HG03196 (cell line): ENCODE results near the gene TLE3.

ENCODE experiments used
- ATAC-seq: cut with Tn5 transposase; IDR thresholded peaks from one replicate; pipeline ENCODE4 v1.9.1; 2021; ENCODE audit not compliant: unreplicated experiment

TLE3 gene

DNA sequence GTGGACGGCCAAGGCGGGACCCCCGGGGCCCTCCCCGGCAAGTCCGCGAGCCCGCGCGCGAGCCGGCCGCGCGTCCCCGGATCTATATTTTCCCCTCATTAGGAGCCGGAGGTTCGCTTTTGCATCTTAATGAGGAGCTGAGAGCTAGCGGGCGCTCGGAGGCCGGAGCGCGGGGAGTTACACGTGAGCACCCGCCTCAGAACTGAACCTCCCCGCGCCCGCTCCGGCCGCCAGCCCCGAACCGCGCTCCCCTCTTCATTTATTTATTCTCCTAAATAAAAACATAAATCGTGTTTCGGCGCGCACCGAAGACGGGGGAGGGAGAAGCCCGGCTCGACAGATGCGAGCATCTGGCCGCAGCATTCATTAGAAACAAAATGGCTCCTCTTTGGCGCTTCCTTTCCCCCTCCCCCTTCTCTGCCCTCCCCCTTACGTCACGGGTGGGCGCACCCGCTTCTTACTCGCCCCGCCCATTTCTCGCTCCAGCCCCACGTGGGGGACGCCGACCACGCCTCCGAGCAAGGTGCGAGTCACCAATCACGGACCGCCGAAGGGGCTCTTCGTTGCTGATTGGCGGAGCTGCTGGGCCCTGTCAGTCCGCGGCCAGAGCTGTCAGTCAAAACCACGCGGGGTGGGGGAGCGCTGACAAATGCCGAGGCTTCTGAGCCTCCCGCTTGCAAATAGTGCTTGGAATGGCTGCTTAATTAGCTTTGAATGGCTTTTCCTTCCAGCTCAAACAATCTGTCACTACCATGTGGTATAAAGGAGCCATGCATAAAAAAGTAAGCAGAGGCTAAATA, 1.6 kb upstream of the TLE3 start:
- ATAC-seq = peak; percentile 51

- ATAC-seq = no peak
Measured at GRCh38 chr15:70098461-70099166, 897 bp upstream of the TLE3 start.

GRCh38 chr15:70098153-70098460, 390 bp upstream of the TLE3 start:
- ATAC-seq = no peak

DNA sequence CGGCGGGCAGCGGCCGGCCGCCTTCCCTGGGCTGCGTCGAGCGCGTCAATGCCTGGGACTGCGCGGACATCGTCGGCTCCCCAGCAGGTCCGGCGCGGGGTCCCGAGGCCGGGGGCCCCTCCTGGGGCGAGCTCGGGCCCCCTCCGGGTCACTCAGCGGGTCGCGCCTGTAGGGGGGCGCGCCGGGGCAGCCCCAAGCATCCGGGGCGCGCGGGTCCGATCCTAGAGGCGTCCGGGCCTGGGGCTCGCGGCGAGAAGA, 725 bp downstream of the TLE3 start:
- no peak for ATAC-seq

- ATAC-seq = no peak
Measured at GRCh38 chr15:70096215-70097062, 1.3 kb downstream of the TLE3 start.

GRCh38 chr15:70095408-70096214, 2.1 kb downstream of the TLE3 start:
- no peak for ATAC-seq

- no peak for ATAC-seq
Measured at GRCh38 chr15:70094690-70095311, 2.9 kb downstream of the TLE3 start.

GRCh38 chr15:70093481-70094319, 4.0 kb downstream of the TLE3 start:
- no peak for ATAC-seq

DNA sequence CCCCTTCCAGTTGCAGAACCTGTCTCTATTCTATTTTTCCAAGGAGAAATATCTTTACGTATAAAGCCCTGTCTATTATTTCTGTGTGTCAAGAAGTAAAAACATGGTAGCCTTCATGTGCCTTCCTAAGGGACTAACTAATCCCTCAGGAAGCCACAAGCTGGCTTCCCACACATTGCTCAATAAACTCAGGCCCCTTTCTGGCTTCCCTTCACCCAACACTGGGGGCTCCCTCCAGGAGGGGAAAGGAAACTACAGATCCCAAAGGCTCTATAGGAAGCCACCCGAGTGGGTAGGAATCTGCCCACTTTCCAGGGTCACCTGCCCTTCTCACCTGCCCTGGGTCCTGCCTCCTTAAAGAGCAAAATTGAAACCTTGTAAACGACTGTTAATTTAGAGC, 4.6 kb downstream of the TLE3 start:
- no peak for ATAC-seq

DNA sequence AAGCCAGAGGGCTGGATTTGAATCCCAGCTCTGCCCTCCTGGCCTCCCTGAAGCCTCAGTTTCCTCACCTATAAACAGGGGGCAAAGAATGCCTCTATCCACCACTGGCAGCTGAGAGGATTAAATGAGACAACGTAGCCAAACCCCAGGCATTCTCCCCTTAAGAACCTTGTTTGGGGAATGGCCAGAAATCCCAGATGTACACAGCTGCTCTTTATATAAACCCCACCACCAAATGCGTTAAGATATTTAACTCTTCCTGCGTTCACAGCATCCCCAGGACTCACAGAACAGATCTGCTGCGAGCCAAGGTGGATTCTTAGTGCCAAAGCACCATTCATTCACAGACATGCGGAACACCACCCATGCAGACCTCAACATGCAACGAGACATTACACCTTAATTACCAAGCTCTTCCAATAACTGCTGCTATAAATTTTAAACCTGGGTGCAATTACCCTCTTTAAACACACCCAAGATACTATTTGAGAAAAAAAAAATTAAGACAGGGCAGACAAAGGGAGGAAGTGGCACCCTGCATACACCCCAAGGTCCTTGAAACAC, 5.2 kb downstream of the TLE3 start:
- no peak for ATAC-seq

- no peak for ATAC-seq
Measured at GRCh38 chr15:70091726-70092463, 5.8 kb downstream of the TLE3 start.

DNA sequence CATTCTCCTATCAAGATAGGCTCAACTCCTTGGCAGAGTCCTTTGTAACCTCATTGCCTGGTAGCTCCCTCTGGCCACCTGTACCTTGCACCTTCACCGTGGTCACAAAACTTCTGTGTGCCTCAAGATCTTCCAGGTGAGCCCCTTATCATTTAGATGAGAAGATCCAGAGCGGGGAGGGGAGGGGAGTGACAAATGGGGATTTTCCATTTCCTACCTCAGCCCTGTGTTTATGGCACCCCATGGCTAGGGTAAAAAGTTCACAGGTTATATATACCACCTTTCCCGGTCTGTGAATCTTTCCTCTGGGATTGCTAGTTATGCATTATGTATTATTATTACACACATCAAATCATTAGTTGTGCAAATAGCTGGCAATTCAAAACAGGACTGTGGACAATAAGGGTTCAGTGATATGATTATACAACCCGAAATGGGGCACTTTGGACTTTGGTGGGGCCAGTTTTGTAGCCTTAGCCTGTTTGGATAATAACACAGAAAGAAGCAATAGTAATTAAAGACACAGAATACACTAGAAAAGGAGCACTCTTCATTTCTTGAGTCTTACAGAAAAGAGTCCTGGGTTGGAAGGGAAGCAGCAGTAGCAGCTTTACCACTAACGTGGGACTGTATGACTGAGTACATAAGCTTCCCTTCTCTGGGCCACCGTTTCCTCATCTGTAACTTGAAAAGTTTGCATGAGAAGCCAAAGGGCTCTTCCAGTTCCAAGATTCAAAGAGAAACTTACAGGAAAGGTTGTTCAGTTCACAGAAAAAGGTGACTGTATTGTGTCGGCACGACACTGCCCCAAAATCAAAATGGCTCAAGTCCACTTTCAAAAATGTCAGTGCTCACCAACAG, 7.1 kb downstream of the TLE3 start:
- ATAC-seq = no peak

DNA sequence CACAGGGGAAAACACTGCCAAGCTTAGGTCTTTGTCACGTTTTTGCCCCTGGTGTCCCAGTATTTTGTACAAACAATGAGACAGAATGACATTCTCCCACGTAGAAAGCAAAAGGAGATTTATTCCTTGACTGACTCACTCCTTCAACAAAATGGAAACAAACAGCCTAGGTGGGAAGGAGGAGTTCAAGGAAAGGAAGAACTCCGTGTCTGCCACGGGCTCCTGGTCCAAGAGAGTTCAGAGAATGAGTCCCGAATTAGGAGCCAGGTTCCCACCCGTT, 8.1 kb downstream of the TLE3 start:
- ATAC-seq = no peak

DNA sequence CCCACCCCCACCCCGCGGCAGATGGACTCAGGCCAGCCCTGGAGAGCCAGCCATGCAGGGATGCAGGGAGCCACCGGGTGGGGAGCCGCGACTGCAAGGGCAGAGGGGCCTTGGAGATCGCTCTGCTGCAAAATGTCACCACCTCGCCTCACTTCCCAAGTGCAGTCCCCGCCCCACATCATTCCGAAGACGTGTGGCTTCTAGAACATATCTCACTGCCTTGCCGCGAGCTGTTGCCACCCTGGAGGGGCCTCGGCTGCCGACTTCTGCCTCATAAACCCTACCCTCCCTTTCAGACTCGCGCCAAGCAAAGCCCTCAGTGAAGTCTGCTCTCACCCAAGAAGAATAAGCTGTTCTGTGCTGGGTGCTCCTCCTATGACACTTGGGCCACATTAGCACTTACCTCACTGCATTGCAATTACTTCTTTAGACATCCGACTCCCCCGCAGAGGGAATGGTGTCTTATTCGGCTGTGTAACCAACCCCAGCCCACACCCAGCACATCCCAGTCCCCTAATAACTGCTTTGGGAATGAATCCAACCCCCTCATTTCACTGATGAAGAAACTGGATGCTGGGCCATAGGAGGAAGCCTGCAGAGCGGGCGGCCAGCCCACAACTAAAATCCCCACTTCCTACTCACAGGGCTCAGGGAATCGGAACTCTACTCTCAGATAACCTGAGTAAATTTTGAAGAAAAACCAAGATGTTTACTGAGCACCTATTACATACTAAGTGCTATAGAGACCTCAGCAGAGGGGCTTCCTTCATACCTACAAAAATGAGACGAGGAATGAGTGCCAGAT, 8.6 kb downstream of the TLE3 start:
- no peak for ATAC-seq

- no peak for ATAC-seq
Measured at GRCh38 chr15:70088455-70088854, 9.3 kb downstream of the TLE3 start.

- no peak for ATAC-seq
Measured at GRCh38 chr15:70087708-70088352, 9.9 kb downstream of the TLE3 start.

DNA sequence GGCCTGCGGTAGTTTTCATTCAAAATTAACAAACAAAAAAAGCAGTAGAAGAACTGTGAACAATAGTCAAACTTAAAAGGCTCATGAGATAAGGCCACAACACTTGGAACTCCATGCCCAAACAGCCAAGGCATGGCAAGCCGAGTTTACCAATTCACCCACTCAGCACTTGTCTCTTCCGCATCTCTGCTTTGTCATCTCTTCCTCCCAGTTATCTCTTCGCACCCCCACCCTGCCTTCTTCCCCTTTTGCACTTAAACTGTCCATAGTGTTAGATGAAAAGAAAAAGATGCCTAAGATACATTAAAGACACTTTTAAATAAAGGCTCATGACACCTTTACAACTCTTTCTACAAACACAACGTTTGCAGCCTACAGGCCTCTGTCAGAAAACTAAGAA, 11.1 kb downstream of the TLE3 start:
- ATAC-seq = no peak
